DND-41 (cell line): ENCODE results near the gene PLEKHA7.

Source experiments
- EZH2 ChIP-seq: IDR thresholded peaks from 3 replicates; pipeline ENCODE4 v1.6.1; 2012; ENCODE audit warnings: borderline replicate concordance, low read depth, mild to moderate bottlenecking, moderate library complexity, low read length, inconsistent platforms; ENCODE audit not compliant: severe bottlenecking
- TF ChIP-seq, protein P1 (sequence below): IDR thresholded peaks from 2 replicates; pipeline ENCODE4 v1.5.1; 2012; ENCODE audit warnings: borderline replicate concordance, low read length, moderate library complexity, mild to moderate bottlenecking; ENCODE audit not compliant: poor library complexity, severe bottlenecking; ENCODE audit errors: extremely low read depth

DNA sequence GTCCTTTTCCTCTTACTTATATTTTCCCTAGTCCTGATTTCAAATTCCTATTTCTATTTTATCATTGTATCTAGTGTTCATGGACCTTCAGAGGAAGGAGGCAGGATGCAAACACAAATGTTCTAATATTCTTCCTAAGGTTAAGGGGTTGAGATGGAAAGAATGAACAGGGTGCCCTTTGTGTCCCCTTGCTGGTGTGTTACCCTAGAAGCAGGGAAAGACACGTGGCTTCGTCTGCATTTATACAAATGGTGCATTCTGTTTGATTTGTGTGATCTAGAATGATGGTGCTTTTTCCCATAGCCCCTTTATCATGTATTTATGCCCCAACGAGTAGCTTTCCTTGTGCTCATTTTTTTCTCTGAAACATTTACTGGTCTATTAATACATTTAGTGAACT, 76.2 kb downstream of the PLEKHA7 start:
- TF ChIP-seq, protein P1, sequence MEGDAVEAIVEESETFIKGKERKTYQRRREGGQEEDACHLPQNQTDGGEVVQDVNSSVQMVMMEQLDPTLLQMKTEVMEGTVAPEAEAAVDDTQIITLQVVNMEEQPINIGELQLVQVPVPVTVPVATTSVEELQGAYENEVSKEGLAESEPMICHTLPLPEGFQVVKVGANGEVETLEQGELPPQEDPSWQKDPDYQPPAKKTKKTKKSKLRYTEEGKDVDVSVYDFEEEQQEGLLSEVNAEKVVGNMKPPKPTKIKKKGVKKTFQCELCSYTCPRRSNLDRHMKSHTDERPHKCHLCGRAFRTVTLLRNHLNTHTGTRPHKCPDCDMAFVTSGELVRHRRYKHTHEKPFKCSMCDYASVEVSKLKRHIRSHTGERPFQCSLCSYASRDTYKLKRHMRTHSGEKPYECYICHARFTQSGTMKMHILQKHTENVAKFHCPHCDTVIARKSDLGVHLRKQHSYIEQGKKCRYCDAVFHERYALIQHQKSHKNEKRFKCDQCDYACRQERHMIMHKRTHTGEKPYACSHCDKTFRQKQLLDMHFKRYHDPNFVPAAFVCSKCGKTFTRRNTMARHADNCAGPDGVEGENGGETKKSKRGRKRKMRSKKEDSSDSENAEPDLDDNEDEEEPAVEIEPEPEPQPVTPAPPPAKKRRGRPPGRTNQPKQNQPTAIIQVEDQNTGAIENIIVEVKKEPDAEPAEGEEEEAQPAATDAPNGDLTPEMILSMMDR: no peak
- no peak for TF ChIP-seq EZH2
